ENCODE results near the gene CEACAM19. TPM values are rescaled to one million over a fixed set of nuclear protein-coding genes. Genes with fewer than 3 reads are reported as not detected.

CEACAM19 gene
- total RNA-seq, 1 experiment from 2014 or later, result 13.2 TPM

- intact Hi-C loops (cut with micrococcal nuclease), result no loop called here
- Mint-ChIP-seq H3K27me3 (ENCODE audit: insufficient read depth, unreplicated experiment) (no peaks in the 10 kb centered on the region), H3K36me3 (ENCODE audit: insufficient read depth, unreplicated experiment) (no peaks in the 10 kb centered on the region), H3K27ac (ENCODE audit: low read depth, unreplicated experiment) (no peak overlapping the region), H3K4me1 (ENCODE audit: insufficient read depth, unreplicated experiment) (peaks cover 4% of the 10 kb centered on the region), H3K4me3 (ENCODE audit: unreplicated experiment) (no peak overlapping the region), H3K9me3 (ENCODE audit: unreplicated experiment) (no peaks in the 10 kb centered on the region)
- CTCF ChIA-PET, result interaction anchor here (0.6 to 1.4 kb wide), 5 partner anchors 10 to 115 kb away, joined by 3 to 4 read pairs (median 3); no protein-coding TSS in a partner anchor
- no peak for TF ChIP-seq CTCF (IDR thresholded peaks at IDR 0.05; ENCODE audit: unreplicated experiment)
- BruUV-seq (replicated peaks), result no TSS peak
- no peak for DNase-seq (ENCODE audit: unreplicated experiment)
- POLR2A ChIA-PET, result no interaction called here
Measured at GRCh38 chr19:44729516-44730033, 58.3 kb downstream of the CEACAM19 start.

GRCh38 chr19:44731081-44731480 is 59.8 kb downstream of the CEACAM19 start:
- intact Hi-C loops (cut with micrococcal nuclease), result no loop called here
- CTCF ChIA-PET, result interaction anchor here (2.0 kb wide), 1 partner anchor 40 kb away, joined by 9 read pairs; no protein-coding TSS in a partner anchor

GRCh38 chr19:44731622-44732021 is 60.3 kb downstream of the CEACAM19 start:
- Mint-ChIP-seq H3K4me1 (ENCODE audit: insufficient read depth, unreplicated experiment) (peaks cover 5% of the 10 kb centered on the region), H3K4me3 (ENCODE audit: unreplicated experiment) (no peak overlapping the region), H3K36me3 (ENCODE audit: insufficient read depth, unreplicated experiment) (no peaks in the 10 kb centered on the region), H3K27ac (ENCODE audit: low read depth, unreplicated experiment) (no peak overlapping the region), H3K9me3 (ENCODE audit: unreplicated experiment) (no peaks in the 10 kb centered on the region), H3K27me3 (ENCODE audit: insufficient read depth, unreplicated experiment) (no peaks in the 10 kb centered on the region)
- no peak for TF ChIP-seq CTCF (IDR thresholded peaks at IDR 0.05; ENCODE audit: unreplicated experiment)
- DNase-seq (ENCODE audit: unreplicated experiment), result no peak
- intact Hi-C loops (cut with micrococcal nuclease), result no loop called here
- POLR2A ChIA-PET, result interaction anchor here (0.8 kb wide), 1 partner anchor 9 kb away, joined by 3 read pairs; no protein-coding TSS in a partner anchor
- CTCF ChIA-PET, result interaction anchor here (0.6 to 2.9 kb wide), 3 partner anchors 8 to 40 kb away, joined by 3 to 19 read pairs (median 9); no protein-coding TSS in a partner anchor
- no TSS peak for BruUV-seq (replicated peaks)

More at GRCh38 chr19:44731081-44731480, 59.8 kb downstream of the CEACAM19 start:
- Mint-ChIP-seq H3K27me3 (ENCODE audit: insufficient read depth, unreplicated experiment) (no peaks in the 10 kb centered on the region), H3K9me3 (ENCODE audit: unreplicated experiment) (no peaks in the 10 kb centered on the region), H3K4me1 (ENCODE audit: insufficient read depth, unreplicated experiment) (peaks cover 5% of the 10 kb centered on the region), H3K4me3 (ENCODE audit: unreplicated experiment) (no peak overlapping the region), H3K27ac (ENCODE audit: low read depth, unreplicated experiment) (no peak overlapping the region), H3K36me3 (ENCODE audit: insufficient read depth, unreplicated experiment) (no peaks in the 10 kb centered on the region)
- POLR2A ChIA-PET, result interaction anchor here (0.8 kb wide), 1 partner anchor 10 kb away, joined by 3 read pairs; no protein-coding TSS in a partner anchor
- TF ChIP-seq CTCF (IDR thresholded peaks at IDR 0.05; ENCODE audit: unreplicated experiment), result no peak
- no peak for DNase-seq (ENCODE audit: unreplicated experiment)
- BruUV-seq (replicated peaks), result no TSS peak

GRCh38 chr19:44732235-44733014 is 61.1 kb downstream of the CEACAM19 start:
- DNase-seq (ENCODE audit: unreplicated experiment), result no peak
- Mint-ChIP-seq H3K4me1 (ENCODE audit: insufficient read depth, unreplicated experiment) (peaks cover 5% of the 10 kb centered on the region), H3K4me3 (ENCODE audit: unreplicated experiment) (no peak overlapping the region), H3K9me3 (ENCODE audit: unreplicated experiment) (no peaks in the 10 kb centered on the region), H3K27ac (ENCODE audit: low read depth, unreplicated experiment) (no peak overlapping the region), H3K27me3 (ENCODE audit: insufficient read depth, unreplicated experiment) (no peaks in the 10 kb centered on the region), H3K36me3 (ENCODE audit: insufficient read depth, unreplicated experiment) (no peaks in the 10 kb centered on the region)
- intact Hi-C loops (cut with micrococcal nuclease), result no loop called here
- POLR2A ChIA-PET, result interaction anchor here (1.2 to 1.5 kb wide), 3 partner anchors 9 to 38 kb away, joined by 3 to 4 read pairs (median 4); no protein-coding TSS in a partner anchor
- BruUV-seq (replicated peaks), result no TSS peak
- no peak for TF ChIP-seq CTCF (IDR thresholded peaks at IDR 0.05; ENCODE audit: unreplicated experiment)
- CTCF ChIA-PET, result interaction anchor here (0.6 to 2.9 kb wide), 4 partner anchors 7 to 359 kb away, joined by 3 to 19 read pairs (median 7); no protein-coding TSS in a partner anchor

All from MCF 10A (cell line).